BJ (cell line): ENCODE results near the gene ADRM1. TPM values are rescaled to one million over a fixed set of nuclear protein-coding genes. Genes with fewer than 3 reads are reported as not detected.

ENCODE experiments used
- CTCF ChIA-PET: fragments of 350-600 bp; formaldehyde crosslinking; extraction: SDS; loops from one replicate; lab custom pipeline; 2021; ENCODE audit warnings: antibody characterized with exemption, inconsistent platforms; lab: Yijun Ruan, JAX
- POLR2A ChIA-PET: fragments of 300-600 bp; sonication (Branson Sonifier 250); formaldehyde crosslinking; extraction: SDS; loops from one replicate; lab custom pipeline; 2021; ENCODE audit warnings: antibody characterized with exemption; lab: Charles Lee
- DNase-seq: peaks from one replicate; pipeline ENCODE4 v3.0.0-alpha.2; 2011; ENCODE audit warnings: low read depth
- H3K27me3 ChIP-seq: 2 replicates; pipeline ENCODE4 v1.6.0; 2011; ENCODE audit warnings: low read length; ENCODE audit not compliant: control insufficient read depth, insufficient read depth
- H3K36me3 ChIP-seq: 2 replicates; pipeline ENCODE4 v1.5.1; 2011; ENCODE audit warnings: low read length; ENCODE audit not compliant: control insufficient read depth, insufficient read depth
- H3K4me3 ChIP-seq: 2 replicates; pipeline ENCODE4 v1.5.1; 2011; ENCODE audit warnings: low read depth, mild to moderate bottlenecking, control low read depth, low read length
- polyA plus RNA-seq: library from polyadenylated mRNA; depleted of rRNA; stranded (reverse); fragments of >200 nt; gene quantifications from 2 replicates; pipeline ENCODE4 v1.2.3, GENCODE V29; 2011
- TF ChIP-seq, protein P1 (sequence below): IDR thresholded peaks from 2 replicates; pipeline ENCODE4 v1.5.1; 2011; ENCODE audit warnings: low read depth, mild to moderate bottlenecking, control low read depth, inconsistent platforms, low read length, moderate library complexity; ENCODE audit not compliant: insufficient read depth

Gene ADRM1
- polyA plus RNA-seq, 1 experiment, result 115 TPM

DNA sequence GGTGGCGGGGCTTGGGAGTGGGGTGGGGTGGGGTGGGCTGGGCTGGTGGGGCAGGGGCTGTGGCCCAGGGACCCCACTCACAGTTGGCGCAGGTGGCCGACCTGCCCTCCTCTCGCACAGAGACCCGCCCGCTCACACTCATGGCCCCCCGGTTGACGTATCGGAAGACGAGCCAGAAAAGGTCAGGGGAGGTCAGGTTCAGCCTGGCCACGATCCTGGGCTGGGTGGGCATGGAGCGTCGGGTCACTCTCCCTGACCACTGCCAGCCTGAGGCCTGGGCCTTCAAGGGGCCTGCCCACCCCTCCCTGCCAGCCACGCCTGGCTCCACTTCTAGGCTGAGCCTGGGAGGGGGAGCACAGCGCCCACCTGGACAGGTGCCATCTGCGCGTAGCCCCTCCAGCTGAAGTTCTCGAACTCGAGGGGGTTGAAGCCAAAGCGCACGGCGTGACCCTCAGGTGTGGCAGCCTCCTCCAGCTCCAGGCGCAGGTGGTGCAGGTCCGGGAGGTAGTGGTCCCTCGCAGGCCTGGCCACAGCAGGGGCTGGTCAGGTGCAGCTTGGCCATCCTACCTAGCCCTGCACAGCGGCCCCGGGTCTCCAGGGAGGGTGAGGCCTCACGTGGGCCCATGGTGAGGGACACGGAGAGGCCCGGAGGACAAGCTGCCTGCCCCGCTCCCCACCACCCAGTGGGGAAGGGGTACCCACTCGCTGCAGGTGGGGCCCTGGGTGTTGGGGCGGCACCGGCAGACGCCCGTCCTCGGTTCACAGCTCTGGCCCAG, 31.2 kb downstream of the ADRM1 start:
- Histone ChIP-seq H3K4me3 (no peak overlapping the region), H3K27me3 (no peaks in the 10 kb centered on the region), H3K36me3 (peaks cover 2% of the 10 kb centered on the region; the same call in 1 of the 2 replicates)
- ChIA-PET CTCF (no interaction called here), POLR2A (no interaction called here)
- DNase-seq, result no peak
- TF ChIP-seq, protein P1, sequence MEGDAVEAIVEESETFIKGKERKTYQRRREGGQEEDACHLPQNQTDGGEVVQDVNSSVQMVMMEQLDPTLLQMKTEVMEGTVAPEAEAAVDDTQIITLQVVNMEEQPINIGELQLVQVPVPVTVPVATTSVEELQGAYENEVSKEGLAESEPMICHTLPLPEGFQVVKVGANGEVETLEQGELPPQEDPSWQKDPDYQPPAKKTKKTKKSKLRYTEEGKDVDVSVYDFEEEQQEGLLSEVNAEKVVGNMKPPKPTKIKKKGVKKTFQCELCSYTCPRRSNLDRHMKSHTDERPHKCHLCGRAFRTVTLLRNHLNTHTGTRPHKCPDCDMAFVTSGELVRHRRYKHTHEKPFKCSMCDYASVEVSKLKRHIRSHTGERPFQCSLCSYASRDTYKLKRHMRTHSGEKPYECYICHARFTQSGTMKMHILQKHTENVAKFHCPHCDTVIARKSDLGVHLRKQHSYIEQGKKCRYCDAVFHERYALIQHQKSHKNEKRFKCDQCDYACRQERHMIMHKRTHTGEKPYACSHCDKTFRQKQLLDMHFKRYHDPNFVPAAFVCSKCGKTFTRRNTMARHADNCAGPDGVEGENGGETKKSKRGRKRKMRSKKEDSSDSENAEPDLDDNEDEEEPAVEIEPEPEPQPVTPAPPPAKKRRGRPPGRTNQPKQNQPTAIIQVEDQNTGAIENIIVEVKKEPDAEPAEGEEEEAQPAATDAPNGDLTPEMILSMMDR, result no peak

DNA sequence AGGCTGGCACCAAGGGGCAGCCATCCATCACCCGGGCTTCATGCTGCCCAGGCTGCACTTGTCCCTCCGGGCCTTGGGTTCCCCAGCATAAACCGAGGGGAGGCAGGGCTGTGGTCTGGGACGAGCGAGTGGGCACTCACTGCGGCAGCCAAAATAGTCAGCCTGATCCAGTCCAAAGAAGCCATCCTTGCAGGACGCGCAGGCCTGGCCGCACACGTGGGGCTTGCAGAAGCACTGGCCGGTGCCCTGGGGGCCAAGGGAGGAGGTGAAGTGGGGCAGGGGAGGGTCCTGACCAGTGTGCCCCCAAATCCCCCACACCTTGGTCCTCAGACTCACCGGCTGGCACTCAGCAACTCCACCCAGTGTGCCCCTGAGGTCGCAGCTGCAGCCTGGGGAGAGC, 32.1 kb downstream of the ADRM1 start:
- ChIA-PET CTCF (no interaction called here), POLR2A (no interaction called here)
- H3K27me3 ChIP-seq, result no peaks in the 10 kb centered on the region
- DNase-seq, result no peak
- H3K4me3 ChIP-seq, result no peak overlapping the region
- no peaks in the 10 kb centered on the region for H3K36me3 ChIP-seq
- TF ChIP-seq, protein P1, result no peak

DNA sequence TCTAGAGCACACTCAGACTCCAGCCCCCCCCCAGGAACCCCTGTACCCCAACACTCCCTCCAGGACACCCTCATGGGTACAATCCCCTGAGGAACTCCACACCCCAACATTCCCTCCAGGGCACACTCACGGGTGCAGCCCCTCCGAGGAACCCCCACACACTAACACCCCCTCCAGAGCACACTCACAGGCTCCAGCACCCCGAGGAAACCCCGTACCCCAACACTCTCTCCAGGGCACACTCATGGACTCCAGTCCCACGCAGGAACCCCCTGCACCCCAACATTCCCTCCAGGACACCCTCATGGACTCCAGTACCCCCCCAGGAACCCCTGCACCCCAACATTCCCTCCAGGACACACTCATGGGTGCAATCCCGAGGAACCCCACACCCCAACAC, 32.7 kb downstream of the ADRM1 start:
- Histone ChIP-seq H3K27me3 (no peaks in the 10 kb centered on the region), H3K4me3 (no peak overlapping the region), H3K36me3 (no peaks in the 10 kb centered on the region)
- TF ChIP-seq, protein P1, result no peak
- ChIA-PET CTCF (no interaction called here), POLR2A (no interaction called here)
- no peak for DNase-seq

DNA sequence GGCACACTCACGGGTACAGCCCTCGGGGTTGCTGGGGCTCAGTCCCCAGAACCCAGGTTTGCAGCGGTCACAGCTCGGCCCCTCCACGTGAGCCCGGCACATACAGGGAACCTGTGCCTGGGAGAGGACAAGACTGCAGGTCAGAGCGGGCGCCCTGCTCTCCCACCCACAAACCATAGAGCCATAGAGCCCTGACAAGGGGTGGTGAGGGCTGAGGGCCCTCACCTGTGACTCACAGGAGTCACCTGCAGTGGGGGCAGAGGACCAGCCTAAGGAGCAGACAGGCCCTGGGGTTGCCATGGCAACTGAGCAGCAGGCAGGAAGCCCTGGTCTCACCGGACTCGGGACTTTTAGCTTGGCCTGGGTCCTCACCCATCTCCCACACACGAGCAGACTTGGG, 33.5 kb downstream of the ADRM1 start:
- no peaks in the 10 kb centered on the region for H3K27me3 ChIP-seq
- TF ChIP-seq, protein P1, result no peak
- ChIA-PET CTCF (interaction anchor here (1.1 kb wide), 1 partner anchor 46 kb away, joined by 3 read pairs; no protein-coding TSS in a partner anchor), POLR2A (no interaction called here)
- no peak overlapping the region for H3K4me3 ChIP-seq
- DNase-seq, result no peak
- no peaks in the 10 kb centered on the region for H3K36me3 ChIP-seq

DNA sequence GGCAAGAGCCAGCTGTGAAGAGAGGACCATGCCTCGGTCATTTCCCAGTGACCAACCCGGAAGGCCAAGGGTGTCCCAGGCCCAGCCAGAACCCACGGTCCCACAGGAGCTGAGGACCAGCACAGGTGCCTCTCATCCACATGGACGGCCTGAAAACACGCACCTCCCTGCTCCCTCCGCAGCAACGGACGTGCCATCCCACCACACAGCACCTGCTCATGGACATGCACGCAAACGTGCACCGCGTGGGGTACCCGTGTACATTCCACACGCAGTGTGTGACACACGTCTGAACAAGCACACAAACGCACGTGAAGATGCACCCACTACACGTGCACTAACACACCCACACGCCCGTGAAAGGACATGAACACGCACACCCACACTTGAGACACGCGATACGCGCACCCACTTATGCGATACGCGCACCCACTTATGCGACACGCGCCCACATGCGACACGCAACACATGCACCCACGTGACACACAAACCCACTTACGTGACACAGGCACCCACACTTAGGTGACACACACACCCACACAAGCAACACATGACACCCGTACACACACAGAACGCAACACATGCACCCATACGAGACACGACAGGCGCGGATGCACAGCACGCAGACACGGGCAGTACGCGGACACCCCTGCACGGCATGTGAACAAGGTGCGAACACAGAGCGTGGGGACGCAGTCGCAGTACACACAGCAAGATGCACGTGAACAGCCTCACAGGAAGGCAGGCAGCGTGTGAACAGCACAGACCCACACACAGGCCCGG, 34.2 kb downstream of the ADRM1 start:
- no peak for DNase-seq
- ChIA-PET CTCF (interaction anchor here (1.1 kb wide), 1 partner anchor 45 kb away, joined by 3 read pairs; no protein-coding TSS in a partner anchor), POLR2A (no interaction called here)
- Histone ChIP-seq H3K36me3 (no peaks in the 10 kb centered on the region), H3K27me3 (no peaks in the 10 kb centered on the region), H3K4me3 (no peak overlapping the region)
- TF ChIP-seq, protein P1, result no peak
